Activated T-helper 1 cell treated with Interleukin-2 at 50 U/mL for 16 hours (primary cell): ENCODE results near the gene SAA1.

Experiments used
- DNase-seq: peaks from one replicate; pipeline ENCODE4 v3.0.0-alpha.2; 2020; ENCODE audit warnings: low read depth

SAA1 gene

DNA sequence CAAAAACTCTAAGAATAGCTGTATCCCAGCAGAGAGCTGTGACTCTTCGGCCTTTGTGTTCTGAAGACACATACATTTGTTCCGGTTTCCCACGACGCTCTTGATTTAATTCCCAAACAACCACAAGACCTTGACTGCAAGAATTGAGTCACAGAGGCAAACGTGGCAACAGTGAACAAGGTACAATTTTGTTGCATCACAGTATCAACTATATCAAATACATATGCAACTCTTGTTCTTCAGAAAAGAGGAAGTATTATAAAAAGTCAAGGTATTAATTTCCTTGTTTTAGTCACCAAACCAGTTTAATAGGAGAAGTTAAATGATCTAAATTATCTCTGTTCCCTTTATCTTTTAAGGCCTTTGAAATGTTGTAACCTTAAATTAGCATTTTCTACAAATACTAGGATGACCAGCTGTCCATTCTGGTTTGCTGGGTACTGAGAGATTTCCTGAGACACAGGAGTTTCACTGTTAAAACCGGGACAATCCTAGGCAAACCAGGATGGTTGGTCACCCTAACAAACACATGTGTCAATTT is 44.8 kb downstream of the SAA1 start:
- DNase-seq = no peak

GRCh38 chr11:18312012-18312411 is 45.9 kb downstream of the SAA1 start:
- DNase-seq = no peak

DNA sequence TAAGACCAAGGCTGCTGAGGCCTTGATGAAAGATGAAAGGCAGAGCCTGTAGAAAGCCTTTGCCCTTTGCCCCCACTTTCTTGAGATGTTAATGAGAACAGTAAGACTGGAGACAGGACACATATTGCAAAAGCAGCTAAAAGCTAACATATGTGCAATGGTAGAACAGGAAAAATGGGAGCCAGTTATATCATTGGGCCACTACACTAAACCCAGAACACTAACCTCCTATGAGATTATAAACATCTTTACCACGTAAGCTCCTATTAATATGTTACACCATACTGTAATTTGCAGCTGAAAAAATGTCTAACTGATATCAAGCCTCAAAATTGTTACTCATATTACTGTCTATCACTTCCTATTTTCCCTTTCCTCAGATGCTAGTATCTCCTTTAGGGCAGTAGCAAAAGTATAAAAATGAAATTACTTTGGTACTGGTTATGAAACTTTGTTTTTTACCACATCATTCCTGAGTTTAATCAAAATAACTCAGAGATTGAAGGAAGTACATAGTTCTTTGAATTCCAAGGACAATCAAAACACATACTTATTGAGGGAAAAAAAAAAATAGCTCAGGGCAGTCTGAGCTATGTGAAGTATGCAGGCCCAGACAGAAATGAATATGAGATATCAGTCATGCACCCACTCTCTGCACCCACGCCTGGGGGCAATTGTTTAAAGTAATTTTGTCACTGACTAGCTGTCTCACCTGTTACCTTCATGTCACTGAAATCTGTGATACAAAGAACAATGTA is 46.8 kb downstream of the SAA1 start:
- no peak for DNase-seq

DNA sequence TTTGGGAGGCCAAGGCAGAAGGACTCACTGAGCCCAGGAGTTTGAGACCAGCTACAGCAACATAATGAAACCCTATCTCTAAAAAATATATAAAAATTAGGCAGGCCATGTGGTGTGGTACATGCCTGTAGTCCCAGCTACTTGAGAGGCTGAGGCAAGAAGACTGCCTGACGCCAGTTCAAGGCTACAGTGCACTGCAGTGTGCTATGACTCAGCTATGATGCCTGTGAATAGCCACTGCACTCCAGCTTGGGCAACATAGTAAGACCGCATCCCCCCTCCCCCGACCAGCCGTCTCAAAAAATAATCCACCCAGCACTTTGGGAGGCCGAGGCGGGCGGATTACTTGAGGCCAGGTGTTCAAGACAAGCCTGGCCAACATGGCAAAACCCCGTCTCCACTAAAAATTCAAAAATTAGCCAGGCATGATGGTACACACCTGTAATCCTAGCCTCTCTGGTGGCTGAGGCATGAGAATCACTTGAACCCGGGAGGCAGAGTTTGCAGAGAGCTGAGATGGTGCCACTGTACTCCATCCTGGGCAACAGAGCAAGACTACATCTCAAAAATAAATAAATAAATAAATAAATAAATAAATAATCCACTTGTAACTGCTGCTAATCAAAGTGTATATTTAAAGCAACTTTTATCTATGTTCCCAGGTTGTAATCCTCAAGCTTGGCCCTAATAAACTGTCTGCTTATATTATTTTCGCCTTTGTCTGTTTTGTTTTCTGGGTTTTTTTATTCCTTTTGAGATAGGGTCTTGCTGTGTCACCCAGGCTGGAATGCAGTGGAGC is 48.1 kb downstream of the SAA1 start:
- no peak for DNase-seq

GRCh38 chr11:18314784-18315523 is 48.9 kb downstream of the SAA1 start:
- DNase-seq = no peak

- DNase-seq = no peak
Observed at GRCh38 chr11:18315893-18316292, 49.8 kb downstream of the SAA1 start.

GRCh38 chr11:18317551-18317950 is 51.5 kb downstream of the SAA1 start:
- DNase-seq = no peak
